Measurements from ENCODE around the gene AP2M1.

The AP2M1 gene

GRCh38 chr3:184228376-184229137 is 53.9 kb downstream of the AP2M1 start:
- no peak for DNase-seq (ENCODE audit: low spot score)

DNA sequence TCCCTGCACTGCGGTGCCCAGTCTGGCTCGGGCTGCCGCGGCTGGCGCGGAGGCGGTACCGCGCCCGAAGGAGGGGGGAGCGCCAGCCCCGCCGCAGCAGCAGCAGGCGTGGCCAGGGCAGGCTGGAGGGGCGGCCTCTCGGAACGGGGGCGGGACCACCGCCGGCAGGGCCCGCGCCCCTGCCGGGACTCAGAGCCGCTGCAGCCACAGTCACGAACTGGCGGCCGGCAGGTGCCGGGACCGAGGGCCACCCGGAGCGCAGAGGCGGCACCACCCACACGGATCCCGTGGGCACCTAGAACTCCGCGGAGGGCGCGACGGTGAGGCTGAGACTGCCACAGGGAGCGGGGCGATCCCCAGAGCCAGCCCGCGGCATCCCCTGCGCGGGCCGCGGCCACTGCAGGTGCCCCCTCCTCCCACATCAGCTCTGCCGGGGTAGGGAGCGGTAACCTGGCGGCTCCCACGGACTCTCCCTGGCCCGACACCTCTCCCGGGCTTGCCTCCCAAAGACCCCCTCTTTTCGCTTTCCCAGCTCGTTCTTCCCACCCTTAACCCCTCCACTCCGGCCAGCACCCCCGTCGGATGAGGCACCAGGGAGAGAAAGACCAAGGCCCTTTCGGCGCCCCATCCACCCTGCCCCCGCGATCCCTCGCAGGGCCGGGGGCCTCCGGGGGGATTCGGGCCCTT is 54.9 kb downstream of the AP2M1 start, which contains the start of gene VWA5B2:
TSS of gene VWA5B2 (plus strand) at position 192 of the 687 bp plus-strand sequence. CDS start 944 bp downstream, outside the sequence.
- peak; percentile 72 for DNase-seq (ENCODE audit: low spot score)

- no peak for DNase-seq (ENCODE audit: low spot score)
Observed at GRCh38 chr3:184230081-184230602, 55.5 kb downstream of the AP2M1 start.

DNA sequence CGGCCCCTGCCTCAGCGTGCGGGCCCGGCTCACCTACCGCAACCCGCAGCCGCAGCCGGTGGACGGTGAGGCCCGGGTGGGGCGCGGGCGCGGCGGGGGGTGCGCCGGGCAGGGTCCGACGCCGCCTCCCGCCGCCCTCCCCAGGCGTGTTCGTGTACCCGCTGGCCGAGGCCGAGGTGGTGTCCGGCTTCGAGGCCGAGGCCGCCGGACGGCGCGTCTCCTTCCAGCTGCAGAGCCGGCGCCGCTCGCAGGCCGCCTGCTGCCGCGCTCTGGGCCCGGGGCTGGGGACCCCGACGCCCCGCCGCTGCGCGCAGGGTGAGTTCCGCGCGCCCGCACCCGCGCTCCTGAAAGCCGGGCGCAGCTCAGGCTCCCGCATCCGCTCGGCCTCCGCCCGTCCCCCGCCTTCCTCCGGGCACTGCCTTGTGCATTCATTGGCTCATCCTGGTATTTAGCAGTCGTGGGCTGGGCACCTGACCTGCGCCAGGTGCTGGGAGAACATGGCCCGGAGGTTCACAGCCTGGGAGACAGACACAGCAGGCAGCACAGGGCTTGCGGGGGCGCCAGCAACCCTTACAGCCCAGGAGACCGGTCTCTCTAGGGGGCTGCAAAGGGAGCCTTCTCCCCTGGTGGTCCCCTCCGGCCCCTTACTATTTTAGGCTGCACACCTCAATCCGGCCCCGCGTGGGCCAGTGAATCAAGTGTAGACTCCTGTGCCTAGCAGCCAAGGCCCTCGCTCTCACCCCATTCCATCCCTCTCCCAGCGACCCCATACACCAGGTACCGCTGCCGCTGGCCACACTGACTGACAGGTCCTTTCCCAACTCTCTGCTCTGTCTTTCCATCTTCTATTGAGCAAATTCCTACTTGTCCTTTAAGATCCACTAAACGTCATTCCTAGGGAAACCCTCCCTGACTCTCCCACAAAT is 56.2 kb downstream of the AP2M1 start:
- DNase-seq (ENCODE audit: low spot score) = no peak

DNA sequence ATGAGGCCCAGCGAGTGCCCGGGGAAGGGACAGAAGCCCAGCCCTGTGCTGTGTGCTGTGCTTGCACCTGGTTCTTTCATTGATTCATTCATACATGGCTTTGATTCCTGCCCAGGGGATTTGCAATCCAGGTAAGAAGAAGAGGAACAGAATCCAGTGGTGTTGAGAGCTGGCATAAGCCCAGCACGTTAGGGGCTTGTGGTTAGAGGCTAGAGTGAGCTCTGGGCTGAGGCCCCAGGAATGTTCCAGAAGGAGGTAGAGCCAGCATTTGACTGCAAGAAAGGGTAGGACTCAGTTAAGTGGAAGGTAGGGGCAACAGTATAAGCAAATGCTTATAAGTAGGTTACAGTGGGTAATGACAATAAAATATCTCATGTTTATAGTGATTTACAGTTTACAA is 57.0 kb downstream of the AP2M1 start:
- no peak for DNase-seq (ENCODE audit: low spot score)

DNA sequence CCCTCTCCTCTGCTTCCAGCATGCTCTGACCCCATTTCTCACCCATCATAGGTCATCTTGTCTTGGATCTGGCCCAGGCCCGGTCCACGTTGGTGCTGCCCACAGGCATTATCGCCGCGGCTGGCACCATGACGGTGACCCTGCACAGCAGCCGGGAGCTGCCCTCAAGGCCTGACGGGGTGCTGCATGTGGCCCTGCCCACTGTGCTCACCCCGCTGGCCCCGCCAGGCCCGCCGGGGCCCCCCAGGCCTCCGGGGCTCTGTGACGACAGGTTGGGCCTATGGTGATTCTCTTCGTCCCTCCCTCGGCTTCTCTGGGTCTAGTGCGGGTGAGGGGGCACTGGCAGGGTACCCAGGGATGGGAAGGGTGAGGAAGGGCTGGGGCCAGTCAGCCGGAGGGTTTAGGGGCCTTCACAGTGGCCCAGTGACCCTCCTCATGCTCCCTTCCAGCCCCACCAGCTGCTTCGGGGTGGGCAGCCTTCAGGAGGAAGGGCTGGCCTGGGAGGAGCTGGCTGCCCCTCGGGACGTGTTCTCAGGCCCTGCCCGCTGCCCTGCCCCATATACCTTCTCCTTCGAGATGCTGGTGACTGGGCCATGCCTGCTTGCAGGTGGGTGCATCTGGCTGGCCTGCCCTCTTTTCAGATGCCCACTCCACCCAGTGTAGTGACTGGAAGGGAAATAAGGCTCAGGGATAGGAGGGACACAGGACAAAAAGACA is 58.6 kb downstream of the AP2M1 start:
- DNase-seq (ENCODE audit: low spot score) = no peak
